ENCODE data around the gene CLNK.

CLNK gene

GRCh38 chr4:10639664-10640063 is 44.9 kb downstream of the CLNK start:
- H3K4me3 ChIP-seq (replicated peaks; ENCODE audit: low read depth, low read length), result no peak overlapping the region
- DNase-seq (ENCODE audit: low read depth), result no peak
- TF ChIP-seq CTCF (IDR thresholded peaks at IDR 0.05; ENCODE audit: low read length, missing control alignments), result no peak

- no peak for DNase-seq (ENCODE audit: low read depth)
- TF ChIP-seq CTCF (IDR thresholded peaks at IDR 0.05; ENCODE audit: low read length, missing control alignments), result no peak
- no peak overlapping the region for H3K4me3 ChIP-seq (replicated peaks; ENCODE audit: low read depth, low read length)
Measured at GRCh38 chr4:10639100-10639499, 45.5 kb downstream of the CLNK start.

GRCh38 chr4:10635091-10635490 is 49.5 kb downstream of the CLNK start:
- no peak for TF ChIP-seq CTCF (IDR thresholded peaks at IDR 0.05; ENCODE audit: low read length, missing control alignments)
- no peak overlapping the region for H3K4me3 ChIP-seq (replicated peaks; ENCODE audit: low read depth, low read length)
- no peak for DNase-seq (ENCODE audit: low read depth)

GRCh38 chr4:10629394-10629793 is 55.2 kb downstream of the CLNK start:
- no peak for DNase-seq (ENCODE audit: low read depth)
- H3K4me3 ChIP-seq (replicated peaks; ENCODE audit: low read depth, low read length), result no peak overlapping the region
- no peak for TF ChIP-seq CTCF (IDR thresholded peaks at IDR 0.05; ENCODE audit: low read length, missing control alignments)

- no peak for TF ChIP-seq CTCF (IDR thresholded peaks at IDR 0.05; ENCODE audit: low read length, missing control alignments)
- no peak for DNase-seq (ENCODE audit: low read depth)
- no peak overlapping the region for H3K4me3 ChIP-seq (replicated peaks; ENCODE audit: low read depth, low read length)
Measured at GRCh38 chr4:10625131-10625530, 59.4 kb downstream of the CLNK start.

GRCh38 chr4:10623862-10624261 is 60.7 kb downstream of the CLNK start:
- no peak for TF ChIP-seq CTCF (IDR thresholded peaks at IDR 0.05; ENCODE audit: low read length, missing control alignments)
- no peak for DNase-seq (ENCODE audit: low read depth)
- no peak overlapping the region for H3K4me3 ChIP-seq (replicated peaks; ENCODE audit: low read depth, low read length)

GRCh38 chr4:10623241-10623640 is 61.3 kb downstream of the CLNK start:
- no peak for DNase-seq (ENCODE audit: low read depth)
- no peak overlapping the region for H3K4me3 ChIP-seq (replicated peaks; ENCODE audit: low read depth, low read length)
- TF ChIP-seq CTCF (IDR thresholded peaks at IDR 0.05; ENCODE audit: low read length, missing control alignments), result no peak
